ENCODE measurements around the gene MCM6.
"Not testable (repeated sequence)": the region's sequence is repeated elsewhere in the genome, so short reads cannot be mapped to it uniquely, and the experiment has no call there.

The MCM6 gene

DNA sequence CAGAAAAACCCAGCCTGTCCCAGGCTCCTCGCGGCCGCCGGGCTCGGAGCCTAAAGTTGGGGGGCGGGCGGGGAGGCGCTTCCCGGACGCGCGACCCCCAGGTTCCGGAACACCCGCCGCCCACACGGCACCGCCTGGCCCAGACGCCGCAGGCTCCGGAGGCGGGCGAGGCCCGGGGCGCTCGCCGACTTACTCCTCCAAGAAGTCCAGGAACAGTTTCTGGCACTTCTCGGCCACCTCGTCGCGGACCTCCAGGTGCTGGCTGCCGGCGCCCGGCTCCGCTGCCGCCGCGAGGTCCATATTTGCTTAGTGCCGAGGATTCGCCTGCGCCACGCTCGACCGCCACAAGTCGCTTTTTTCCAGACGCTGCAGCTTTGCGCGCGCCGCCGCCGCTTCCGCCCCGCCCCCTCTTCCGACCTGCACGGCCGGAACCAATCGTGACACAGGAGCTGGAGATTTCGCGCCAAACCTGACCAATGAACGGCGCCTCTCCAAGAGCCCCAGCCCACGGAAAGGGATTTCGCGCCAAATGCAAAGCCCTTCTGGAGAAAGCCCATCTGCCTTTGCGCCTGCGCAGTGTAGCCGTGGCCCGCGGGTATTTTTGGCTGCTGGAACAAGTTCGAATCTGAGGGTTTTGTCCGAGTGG, at the start of gene MCM6:
TSS of gene MCM6 (minus strand) at position 378 of the 646 bp plus-strand sequence. CDS start at position 300, 78 bp downstream.
- peak; percentile 99 for DNase-seq

DNA sequence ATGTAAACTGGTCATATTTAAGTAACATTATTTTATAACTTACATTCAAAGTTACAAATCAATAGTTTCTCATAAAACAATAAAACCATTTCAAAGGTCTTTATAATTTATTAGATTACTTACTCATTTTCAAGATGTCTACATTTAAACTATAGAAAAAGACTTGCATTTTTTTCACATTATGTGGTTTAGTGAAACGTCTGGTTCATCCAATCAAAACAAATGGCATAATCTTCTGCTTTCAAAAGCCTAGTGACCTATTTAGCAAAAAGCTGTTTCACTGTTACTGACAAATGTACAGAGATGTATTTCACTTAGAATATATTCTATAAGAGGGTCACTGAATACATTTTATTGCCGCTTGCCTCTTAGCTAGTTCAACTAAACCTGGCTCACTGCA, 49.3 kb upstream of the MCM6 start:
- no peak for DNase-seq

DNA sequence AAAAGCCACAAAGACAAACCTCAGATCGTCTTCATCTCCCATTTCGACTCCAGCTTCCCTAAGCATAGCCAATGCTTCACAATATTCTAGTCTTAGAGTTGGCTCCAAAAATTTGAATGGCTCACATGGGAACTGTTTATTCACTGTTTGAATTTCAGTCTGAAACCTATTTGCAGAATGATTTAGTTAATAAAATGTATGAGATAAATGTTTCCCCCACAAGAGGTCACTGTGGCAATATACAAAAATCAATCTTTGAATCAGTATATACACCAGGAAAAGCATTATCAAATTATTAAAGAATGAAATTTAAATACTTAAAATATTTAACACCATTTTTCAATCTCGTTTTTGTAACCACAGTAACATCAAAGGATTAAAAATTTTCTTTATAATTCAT, 40.0 kb upstream of the MCM6 start:
- peak; percentile 32 for DNase-seq

DNA sequence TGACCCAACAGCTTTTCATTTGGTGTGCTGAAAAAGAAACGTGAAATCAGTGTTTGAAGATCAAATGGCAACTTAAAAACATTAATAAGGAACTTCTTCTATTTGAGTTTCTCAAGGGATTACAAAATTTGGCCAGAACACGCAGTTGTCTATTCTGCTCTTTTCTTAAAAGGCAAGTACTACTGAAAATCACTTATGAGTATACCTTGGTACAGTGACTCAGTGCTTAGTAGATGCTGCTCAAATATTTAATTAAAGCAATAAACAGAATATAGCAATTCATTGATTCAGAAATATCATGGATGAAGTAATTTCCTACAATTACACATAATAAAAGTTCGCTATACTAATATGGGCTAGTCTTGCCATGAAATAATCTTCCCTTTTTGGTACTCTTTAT, 38.2 kb upstream of the MCM6 start:
- DNase-seq, result no peak

DNA sequence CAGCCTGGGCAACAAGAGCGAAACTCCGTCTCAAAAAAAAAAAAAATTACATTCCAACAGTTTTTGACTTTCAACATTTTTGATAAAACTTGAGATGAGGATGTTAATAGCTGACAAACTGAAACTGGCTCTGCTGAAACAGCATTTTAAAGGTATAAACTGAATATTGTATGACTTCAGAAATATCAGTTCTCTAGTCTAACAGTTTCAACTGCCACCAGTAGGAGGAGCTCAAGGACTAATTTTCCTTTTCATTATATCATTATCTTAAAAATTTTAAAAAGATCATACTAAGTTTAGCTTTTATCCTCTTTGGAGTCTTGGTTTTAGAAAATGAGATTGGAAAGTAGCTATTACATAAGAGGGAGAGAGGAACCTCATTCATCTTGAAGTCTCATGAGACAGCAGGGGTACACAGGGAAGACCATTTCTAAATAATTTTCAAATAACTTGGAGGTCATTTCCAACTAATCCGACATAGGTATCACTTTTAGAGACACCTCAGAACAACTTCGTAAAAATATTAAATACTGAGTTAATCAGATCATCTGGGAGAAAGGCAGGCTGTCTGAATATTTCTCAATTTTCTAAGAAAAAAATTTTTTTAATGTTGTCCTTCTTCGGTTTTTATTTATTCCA, 37.6 kb upstream of the MCM6 start:
- DNase-seq, result peak; percentile 42

DNA sequence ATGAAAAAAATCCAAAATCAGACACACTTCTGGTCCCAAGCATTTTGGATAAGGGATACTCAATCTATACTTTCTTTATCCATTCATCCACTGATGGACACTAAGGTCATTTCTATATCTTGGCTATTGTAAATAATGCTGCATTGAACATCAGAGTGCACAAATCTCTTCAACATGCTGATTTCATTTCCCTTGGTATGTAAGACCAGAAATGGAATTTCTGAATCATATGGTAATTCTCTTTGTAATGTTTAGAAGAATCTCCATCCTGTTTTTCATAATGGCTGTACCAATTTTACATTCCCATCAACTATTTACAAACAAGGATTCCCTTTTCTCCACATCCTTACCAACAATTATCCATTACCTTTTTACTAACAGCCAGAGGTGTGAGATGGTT, 33.7 kb upstream of the MCM6 start:
- DNase-seq, result no peak

DNA sequence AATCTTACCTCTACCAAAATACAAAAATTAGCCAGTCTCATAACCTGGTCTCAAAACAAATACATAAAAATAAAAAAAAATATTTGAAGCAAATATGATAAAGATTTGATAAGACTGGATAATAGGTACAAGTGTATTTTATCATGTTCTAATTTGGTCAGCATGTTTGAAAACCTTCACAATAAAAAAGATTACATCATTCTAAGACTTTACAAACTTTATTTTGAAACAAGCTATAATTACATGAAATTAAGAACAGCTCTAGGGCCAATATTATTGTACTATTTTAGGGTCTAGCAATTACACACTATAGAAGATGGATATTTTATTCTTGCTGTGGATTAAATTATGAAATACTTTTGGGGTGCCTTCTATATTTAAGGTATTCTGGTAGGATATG, 29.4 kb upstream of the MCM6 start:
- DNase-seq, result no peak

DNA sequence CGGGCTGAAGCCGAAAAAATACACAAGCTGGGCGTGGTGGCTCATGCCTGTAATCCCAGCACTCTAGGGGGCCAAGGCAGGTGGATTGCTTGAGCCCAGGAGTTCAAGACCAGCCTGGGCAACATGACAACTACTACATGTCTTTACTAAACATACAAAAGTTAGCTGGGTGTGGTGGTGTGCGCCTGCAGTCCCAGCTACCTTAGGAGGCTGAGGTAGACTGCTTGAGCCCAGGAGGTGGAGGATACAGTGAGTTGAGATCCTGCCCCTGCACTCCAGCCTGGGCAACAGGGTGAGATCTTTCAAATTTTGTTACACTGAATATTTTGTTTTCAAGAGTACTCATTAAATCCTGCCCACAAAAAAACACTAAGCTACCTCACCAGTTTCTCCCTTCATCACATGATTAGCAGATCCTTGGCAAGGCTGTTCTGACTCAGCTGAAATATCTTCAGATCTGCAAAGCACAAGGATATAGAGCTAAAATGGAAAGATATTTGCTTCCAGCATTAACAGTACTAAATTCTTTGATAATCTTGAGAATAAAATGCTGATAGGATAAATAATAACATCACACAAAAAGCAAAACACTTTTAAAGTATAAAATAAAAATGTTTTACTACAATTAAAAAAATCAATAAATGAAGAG, 28.2 kb upstream of the MCM6 start:
- no peak for DNase-seq

DNA sequence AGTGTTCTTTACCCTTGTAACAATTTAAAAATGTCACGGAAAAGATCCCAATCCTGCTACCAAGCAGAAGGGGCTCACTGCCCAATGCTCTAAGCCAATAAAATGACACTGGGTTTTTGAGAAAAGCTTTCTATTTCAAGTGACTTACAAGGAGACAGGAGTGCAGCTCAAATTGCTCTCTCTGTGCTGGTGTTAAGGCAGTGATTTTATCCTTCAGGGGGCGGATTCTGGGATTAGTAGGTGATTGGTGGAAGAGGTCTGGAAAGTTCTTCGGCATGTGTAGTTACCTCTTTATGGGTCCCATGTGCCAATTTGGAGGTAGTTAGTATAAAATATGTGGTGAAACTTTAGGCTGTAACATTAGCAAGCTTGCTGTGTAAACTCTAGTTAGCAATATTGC, 27.4 kb upstream of the MCM6 start:
- no peak for DNase-seq

DNA sequence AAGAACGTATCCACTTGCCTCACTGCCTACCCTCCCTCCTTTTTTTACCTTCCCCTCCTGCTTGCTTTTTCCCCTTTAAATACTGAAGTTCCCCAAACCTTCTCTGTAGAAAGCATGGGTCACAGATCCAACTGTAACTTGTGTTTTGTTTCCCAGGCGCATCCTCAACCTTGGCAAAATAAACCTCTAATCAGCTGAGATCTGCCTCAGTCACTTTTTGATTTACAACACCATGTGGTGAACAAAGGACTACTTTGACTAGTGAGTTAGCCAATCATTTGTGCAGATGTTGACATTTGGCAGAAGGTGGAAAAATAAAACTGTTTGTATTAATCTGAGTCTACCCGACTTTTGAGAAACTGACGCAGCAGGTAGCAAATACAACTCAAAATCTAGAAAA, 23.3 kb upstream of the MCM6 start:
- DNase-seq, result no peak

DNA sequence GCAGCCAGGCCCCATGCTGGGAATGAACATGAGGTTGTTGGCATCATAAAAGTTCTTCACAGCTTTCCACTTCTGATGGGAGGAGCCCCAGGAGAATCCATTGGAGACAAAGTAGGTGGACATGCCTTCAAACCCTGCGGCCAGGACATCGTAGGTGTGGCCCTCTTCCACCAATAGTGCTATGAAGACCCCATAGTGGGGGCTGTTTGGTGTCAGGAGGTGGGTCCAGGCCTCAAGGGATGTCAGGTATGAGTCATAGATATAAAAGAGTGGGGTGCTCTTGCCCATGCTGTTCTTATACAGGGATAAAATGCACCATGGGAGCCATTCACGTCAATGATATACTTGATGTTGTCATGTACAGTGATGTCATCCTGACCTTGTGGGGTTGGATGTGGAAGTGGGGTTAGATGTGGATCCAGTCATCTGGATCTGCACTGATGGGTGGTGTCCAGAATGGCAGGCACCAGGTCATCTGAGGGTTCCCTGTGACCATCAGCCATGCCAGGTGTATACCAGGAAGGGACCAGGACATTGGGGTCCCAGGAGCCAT, 22.1 kb upstream of the MCM6 start:
- no peak for DNase-seq

DNA sequence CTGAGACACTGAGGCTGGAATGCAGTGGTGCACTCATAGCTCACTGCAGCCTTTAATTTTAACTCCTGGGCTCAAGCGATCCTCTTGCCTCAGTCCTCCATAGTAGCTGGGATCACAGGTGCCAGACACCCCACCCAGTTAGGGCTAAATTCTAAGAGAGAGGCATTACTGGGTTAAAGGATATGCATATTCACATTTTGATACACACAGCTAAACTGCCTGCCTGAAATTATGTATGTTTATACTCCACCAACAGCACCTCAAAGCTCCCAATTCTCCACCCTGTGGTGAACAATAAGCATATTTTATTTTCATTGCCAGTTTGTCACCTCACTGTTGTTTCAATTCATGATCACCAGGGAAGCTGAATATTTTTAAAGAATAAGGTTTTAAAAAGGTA, 18.7 kb upstream of the MCM6 start:
- no peak for DNase-seq

DNA sequence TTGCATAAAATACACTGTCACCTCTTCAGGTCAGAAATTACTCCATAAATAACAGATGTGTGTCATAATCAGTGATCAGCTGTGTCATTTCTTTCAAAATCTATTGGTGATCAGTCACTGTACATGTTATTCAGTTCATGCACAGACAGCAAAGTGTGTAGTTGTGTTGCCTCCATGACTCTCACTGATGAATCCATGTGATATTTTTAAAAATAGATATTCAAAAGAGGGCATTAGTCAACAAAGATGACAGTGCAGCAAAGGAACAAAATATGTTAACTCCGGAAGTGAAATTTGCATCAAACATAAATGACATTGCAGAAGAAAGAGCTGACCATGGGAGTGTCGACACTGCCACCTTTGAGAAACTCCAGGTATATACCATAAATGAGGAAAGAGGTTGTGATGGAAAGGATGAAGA, 17.1 kb upstream of the MCM6 start:
- DNase-seq, result no peak

DNA sequence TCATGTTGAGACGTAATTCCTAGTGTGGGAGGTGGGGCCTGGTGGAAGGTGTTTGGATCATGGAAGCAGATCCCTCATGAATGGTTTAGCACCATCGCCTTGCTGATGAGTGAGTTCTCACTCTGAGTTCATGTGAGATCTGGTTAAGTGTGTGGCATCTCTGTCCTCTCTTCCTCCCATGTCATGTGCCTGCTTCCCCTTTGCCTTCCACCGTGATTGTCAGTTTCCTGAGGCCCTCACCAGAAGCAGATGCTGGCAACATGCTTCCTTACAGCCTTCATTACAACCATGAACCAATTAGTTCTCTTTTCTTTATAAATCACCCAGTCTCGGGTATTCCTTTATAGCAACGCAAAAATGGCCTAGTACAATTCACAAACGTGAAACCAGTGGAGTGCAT, 14.6 kb upstream of the MCM6 start:
- no peak for DNase-seq

DNA sequence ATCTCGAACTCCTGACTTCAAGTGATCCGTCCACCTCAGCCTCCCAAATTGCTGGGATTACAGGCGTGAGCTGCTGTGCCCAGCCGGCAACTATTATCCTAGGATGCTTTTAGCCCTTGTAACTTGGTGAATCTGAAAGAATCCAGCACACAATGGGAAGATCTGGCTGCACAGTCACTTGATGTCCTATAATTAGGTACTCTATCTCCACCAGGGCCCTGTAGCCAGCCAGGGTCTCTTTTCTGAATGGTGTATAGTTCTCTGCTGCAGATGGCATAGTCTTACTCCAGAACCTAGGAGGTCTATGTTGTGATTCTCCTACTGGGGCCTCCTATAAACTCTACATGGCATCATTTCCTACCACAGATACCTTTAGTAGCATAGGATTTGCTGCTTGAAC, 13.9 kb upstream of the MCM6 start:
- no peak for DNase-seq

DNA sequence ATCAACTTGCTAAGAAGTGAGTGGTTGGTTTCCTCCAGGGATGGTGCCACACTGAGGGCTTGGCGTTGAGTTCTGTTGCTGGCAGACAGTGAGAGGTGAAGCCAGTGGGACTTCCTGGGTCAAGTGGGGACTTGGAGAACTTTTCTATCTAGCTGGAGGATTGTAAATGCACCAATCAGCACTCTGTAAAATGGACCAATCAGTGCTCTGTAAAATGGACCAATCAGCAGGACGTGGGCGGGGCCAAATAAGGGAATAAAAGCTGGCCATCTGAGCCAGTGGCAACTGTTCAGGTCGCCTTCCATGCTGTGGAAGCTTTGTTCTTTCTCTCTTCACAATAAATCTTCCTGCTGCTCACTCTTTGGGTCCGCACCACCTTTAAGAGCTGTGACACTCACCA, 12.3 kb upstream of the MCM6 start:
- not testable (repeated sequence) for DNase-seq

DNA sequence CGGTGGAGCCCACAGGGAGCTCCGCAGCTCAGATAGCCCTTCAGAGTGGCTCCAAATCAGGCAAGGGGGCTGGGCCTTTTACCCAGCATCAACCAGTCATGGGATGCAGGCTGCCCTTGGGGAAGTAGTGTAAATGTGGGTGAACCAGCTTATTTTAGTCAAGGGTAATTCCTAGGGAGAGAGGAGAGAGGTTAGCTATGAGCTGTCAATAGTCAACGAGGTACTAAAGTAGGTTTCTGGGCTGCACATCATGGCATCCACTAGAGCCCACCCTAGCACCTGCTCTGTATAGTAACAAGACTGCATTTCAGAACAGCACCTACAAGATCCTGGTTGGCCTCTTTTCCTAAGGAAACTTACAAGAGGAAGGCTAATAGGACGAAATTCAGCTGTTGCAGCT, 9.5 kb upstream of the MCM6 start:
- DNase-seq, result no peak

DNA sequence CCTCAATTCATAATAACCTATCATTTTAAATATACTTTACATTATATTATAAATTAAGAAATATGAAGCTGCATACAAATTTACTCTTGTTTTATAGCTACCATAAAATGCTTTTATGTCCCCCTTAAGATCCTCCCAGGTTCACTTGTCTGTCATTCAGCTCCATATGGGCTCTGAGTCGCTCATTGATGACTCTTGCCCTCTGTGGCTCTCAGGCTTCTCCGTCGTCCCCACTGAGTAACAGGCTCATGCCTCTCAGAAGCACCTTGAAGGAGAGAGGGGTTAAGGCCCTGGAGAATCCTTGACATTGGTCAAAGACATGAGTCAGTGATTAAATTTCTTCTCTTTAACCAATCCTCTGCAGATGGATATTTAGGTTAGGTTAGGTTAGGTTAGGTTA, 6.2 kb upstream of the MCM6 start:
- no peak for DNase-seq

DNA sequence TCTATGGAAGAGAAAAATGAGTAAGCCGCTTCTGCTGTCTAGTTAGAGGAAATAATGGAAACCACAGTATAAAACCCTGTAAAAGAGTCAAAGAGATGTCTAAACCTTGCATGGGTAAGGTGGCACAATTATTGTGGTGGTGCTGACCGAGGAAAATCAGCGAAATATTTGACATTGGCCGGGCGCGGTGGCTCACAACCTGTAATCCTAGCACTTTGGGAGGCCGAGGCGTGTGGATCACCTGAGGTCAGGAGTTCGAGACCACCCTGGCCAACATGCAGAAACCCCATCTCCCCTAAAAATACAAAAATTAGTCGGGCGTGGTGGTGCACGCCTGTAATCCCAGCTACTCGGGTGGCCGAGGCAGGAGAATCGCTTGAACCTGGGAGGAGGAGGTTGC, 527 bp upstream of the MCM6 start:
- DNase-seq, result not testable (repeated sequence)

DNA sequence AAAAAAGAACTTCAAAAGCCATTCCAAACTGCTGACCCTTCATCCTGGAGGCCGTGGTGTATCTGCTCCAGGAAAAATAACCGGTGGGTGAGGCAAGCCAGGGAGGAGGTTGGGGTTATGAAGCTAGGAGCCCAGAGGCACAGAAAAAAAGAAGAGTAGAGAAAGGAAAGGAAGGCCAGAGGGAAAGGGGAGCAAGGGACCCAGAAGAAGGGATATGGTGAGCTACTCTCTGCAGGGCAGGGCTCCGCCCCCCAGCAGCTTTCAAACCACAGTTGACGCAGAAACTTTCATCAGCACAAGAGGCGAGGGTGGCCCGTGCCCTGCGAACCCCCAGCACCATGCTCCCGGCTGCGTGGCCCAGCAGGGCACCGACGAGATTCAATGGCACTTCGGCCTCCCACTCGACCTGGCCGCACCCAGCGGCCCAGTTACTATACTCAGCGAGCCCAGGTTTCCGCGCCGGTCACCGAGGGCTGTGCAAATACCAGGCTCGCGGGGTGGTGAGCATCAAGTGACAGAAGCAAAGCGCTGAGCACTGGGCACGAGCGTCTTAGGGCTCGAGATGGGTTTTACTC, 665 bp downstream of the MCM6 start:
- DNase-seq, result peak; percentile 37

DNA sequence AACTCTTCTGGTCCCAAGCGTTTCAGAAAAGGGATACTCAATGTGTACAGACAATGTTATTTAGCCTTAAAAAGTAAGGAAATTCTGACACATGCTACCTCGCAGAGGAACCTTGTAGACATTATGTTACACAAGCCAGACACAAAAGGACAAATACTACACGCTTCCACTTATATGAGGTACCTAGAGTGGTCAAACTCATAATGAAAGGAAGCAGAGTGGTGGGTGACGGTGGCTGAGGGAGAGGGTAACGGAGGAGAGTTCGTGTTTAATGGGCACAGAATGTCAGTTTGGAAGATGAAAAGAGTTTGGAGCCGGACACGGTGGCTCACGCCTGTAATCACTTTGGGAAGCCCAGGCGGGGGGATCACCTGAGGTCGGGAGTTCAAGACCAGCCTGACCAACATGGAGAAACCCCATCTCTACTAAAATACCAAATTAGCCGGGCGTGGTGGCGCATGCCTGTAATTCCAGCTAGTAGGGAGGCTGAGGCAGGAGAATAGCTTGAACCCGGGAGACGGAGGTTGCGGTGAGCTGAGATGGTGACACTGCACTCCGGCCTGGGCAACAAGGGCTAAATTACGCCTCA, 1.4 kb downstream of the MCM6 start:
- DNase-seq, result no peak

DNA sequence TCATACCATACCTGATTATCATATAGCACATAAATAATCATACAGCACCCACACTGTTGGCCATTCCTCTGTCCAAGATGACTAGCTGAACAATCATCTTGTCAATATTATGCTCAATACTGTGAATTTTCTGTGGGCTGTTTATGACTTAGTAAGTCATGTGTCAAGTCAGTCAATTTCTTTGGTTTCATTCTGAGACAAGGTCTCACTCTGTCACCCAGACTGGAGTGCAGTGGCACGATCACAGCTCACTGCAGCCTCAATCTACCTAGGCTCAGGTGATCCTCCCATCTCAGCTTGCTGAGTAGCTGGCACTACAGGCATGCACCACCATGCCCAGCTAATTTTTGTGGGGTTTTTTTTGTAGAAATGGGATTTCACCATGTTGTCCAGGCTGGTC, 5.7 kb downstream of the MCM6 start:
- DNase-seq, result no peak

DNA sequence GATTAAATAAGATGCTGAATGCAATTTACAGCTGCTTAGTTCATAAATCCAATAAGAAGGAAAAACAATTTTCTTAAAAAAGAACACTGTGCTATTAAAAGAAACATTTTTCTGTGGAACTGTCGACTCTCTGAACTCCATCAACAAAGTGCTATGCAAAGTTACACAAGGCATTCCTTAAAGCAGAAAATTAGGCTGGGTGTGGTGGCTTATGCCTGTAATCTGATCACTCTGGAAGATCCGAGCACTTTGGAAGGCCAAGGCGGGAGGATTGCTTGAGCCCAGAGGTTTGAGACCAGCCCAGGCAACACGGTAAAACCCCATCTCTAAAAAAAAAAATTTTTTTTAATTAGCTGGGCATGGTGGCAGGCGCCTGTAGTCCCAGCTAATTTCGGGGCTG, 13.0 kb downstream of the MCM6 start:
- no peak for DNase-seq

DNA sequence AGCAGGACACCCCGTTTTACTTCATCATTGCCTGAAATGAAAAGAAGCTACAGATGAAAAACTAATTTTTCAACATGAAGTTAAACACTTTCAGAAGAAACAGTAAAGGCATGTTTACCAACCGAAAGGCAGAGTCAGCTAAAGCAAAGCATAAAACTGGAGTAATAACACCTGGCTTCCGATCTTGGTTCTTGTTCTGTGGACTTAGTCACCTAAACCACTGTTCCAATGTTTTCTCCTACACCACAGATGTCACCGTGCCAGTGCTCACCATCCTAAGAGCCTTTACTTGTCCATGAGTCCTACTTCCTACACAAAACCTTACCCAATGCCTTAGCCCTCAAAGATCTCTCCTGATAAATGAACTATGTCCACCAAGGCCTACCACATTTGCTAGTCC, 13.5 kb downstream of the MCM6 start:
- no peak for DNase-seq

All from NCI-H2227 treated with DMSO at 0.1 percent for 48 hours (cell line).